Astrocyte (in vitro differentiated cells and primary cell): ENCODE results near the gene ST6GALNAC2. TPM values are rescaled to one million over a fixed set of nuclear protein-coding genes. Genes with fewer than 3 reads are reported as not detected.

Experiments
- DNase-seq: peaks from one replicate; pipeline ENCODE4 v3.0.0-alpha.2; 2010; ENCODE audit warnings: low read depth
- FAIRE-seq: peaks from 2 replicates; lab custom pipeline; 2011; peaks lifted over from hg19 to GRCh38; lab: Jason Lieb, UNC
- H2AFZ ChIP-seq: 2 replicates; pipeline ENCODE4 v1.6.0; 2012; ENCODE audit warnings: low read depth, low read length, inconsistent platforms
- H3K27ac ChIP-seq: 2 replicates; pipeline ENCODE4 v1.5.1; 2011; ENCODE audit warnings: low read depth, low read length, inconsistent platforms
- H3K27me3 ChIP-seq: 2 replicates; pipeline ENCODE4 v1.6.0; 2011; ENCODE audit warnings: low read length, inconsistent platforms; ENCODE audit not compliant: insufficient read depth
- H3K36me3 ChIP-seq: 2 replicates; pipeline ENCODE4 v1.5.1; 2011; ENCODE audit warnings: low read length, inconsistent platforms; ENCODE audit not compliant: insufficient read depth
- H3K4me1 ChIP-seq: 2 replicates; pipeline ENCODE4 v1.5.1; 2011; ENCODE audit warnings: low read length, inconsistent platforms; ENCODE audit not compliant: insufficient read depth
- H3K4me2 ChIP-seq: 2 replicates; pipeline ENCODE4 v1.6.0; 2012; ENCODE audit warnings: low read length, inconsistent platforms
- H3K4me3 ChIP-seq: 2 replicates; pipeline ENCODE4 v1.5.1; 2011; ENCODE audit warnings: low read depth, mild to moderate bottlenecking, low read length, inconsistent platforms; ENCODE audit not compliant: insufficient read depth
- H3K79me2 ChIP-seq: 2 replicates; pipeline ENCODE4 v1.6.0; 2012; ENCODE audit warnings: mild to moderate bottlenecking, low read length, inconsistent platforms; ENCODE audit not compliant: insufficient read depth
- H3K9ac ChIP-seq: 2 replicates; pipeline ENCODE4 v1.6.0; 2012; ENCODE audit warnings: mild to moderate bottlenecking, low read length, inconsistent platforms
- H3K9me3 ChIP-seq: 2 replicates; pipeline ENCODE4 v1.5.1; 2012; ENCODE audit warnings: low read depth, mild to moderate bottlenecking, low read length, inconsistent platforms; ENCODE audit not compliant: insufficient read depth
- H4K20me1 ChIP-seq: 2 replicates; pipeline ENCODE4 v1.6.0; 2012; ENCODE audit warnings: low read length, inconsistent platforms; ENCODE audit not compliant: insufficient read depth
- H3K27ac Mint-ChIP-seq: one replicate; pipeline ENCODE4 v1.8.0; 2021; ENCODE audit warnings: mild to moderate bottlenecking, mixed read lengths; ENCODE audit not compliant: unreplicated experiment
- H3K27me3 Mint-ChIP-seq: one replicate; pipeline ENCODE4 v1.8.0; 2021; ENCODE audit warnings: low read depth, mixed read lengths; ENCODE audit not compliant: unreplicated experiment
- H3K36me3 Mint-ChIP-seq: one replicate; pipeline ENCODE4 v1.8.0; 2021; ENCODE audit warnings: low read depth, mixed read lengths; ENCODE audit not compliant: unreplicated experiment
- H3K4me1 Mint-ChIP-seq: one replicate; pipeline ENCODE4 v1.8.0; 2021; ENCODE audit warnings: low read depth, mixed read lengths; ENCODE audit not compliant: unreplicated experiment
- H3K4me3 Mint-ChIP-seq: one replicate; pipeline ENCODE4 v1.8.0; 2021; ENCODE audit warnings: mild to moderate bottlenecking, moderate library complexity, mixed read lengths; ENCODE audit not compliant: unreplicated experiment
- H3K9me3 Mint-ChIP-seq: one replicate; pipeline ENCODE4 v1.8.0; 2021; ENCODE audit warnings: mild to moderate bottlenecking, mixed read lengths; ENCODE audit not compliant: unreplicated experiment
- CTCF ChIP-seq: IDR thresholded peaks from 2 replicates; pipeline ENCODE4 v1.5.1; 2011; ENCODE audit warnings: low read depth, mild to moderate bottlenecking, inconsistent platforms, low read length, moderate library complexity; ENCODE audit not compliant: insufficient read depth
- EZH2 ChIP-seq: IDR thresholded peaks from 2 replicates; pipeline ENCODE4 v1.6.1; 2012; ENCODE audit warnings: mild to moderate bottlenecking, low read length, inconsistent platforms; ENCODE audit not compliant: insufficient read depth
- total RNA-seq: library from RNA; stranded (reverse); gene quantifications from 2 replicates; pipeline ENCODE4 v1.2.1, GENCODE V29; 2021

Gene ST6GALNAC2
- total RNA-seq, 1 donor from 2014 or later, result 0.79 TPM

GRCh38 chr17:76574166-76574565 is 11.5 kb downstream of the ST6GALNAC2 start:
- no peak for TF ChIP-seq EZH2
- no peak for TF ChIP-seq CTCF
- Histone ChIP-seq H3K4me1 (peaks cover 4% of the 10 kb centered on the region), H3K27ac (no peak overlapping the region), H3K36me3 (no peaks in the 10 kb centered on the region), H4K20me1 (no peaks in the 10 kb centered on the region), H3K4me2 (no peak overlapping the region), H2AFZ (no peak overlapping the region), H3K9ac (no peak overlapping the region), H3K9me3 (no peaks in the 10 kb centered on the region), H3K27me3 (no peaks in the 10 kb centered on the region), H3K4me3 (no peak overlapping the region), H3K79me2 (no peaks in the 10 kb centered on the region)
- Mint-ChIP-seq H3K27me3 (peaks cover 12% of the 10 kb centered on the region), H3K27ac (no peak overlapping the region), H3K9me3 (no peaks in the 10 kb centered on the region), H3K4me1 (no peaks in the 10 kb centered on the region), H3K4me3 (no peak overlapping the region), H3K36me3 (peaks cover 3% of the 10 kb centered on the region)
- FAIRE-seq (no peak), DNase-seq (no peak)

GRCh38 chr17:76573096-76573495 is 12.6 kb downstream of the ST6GALNAC2 start:
- Histone ChIP-seq H3K4me2 (no peak overlapping the region), H3K36me3 (no peaks in the 10 kb centered on the region), H3K4me1 (peaks cover 4% of the 10 kb centered on the region), H3K27ac (no peak overlapping the region), H3K27me3 (no peaks in the 10 kb centered on the region), H3K79me2 (no peaks in the 10 kb centered on the region), H3K9ac (no peak overlapping the region), H4K20me1 (peaks cover 6% of the 10 kb centered on the region), H2AFZ (no peak overlapping the region), H3K4me3 (no peak overlapping the region), H3K9me3 (no peaks in the 10 kb centered on the region)
- TF ChIP-seq EZH2 (no peak), CTCF (no peak)
- Mint-ChIP-seq H3K9me3 (no peaks in the 10 kb centered on the region), H3K36me3 (peaks cover 3% of the 10 kb centered on the region), H3K4me3 (no peak overlapping the region), H3K27ac (no peak overlapping the region), H3K4me1 (no peaks in the 10 kb centered on the region), H3K27me3 (peaks cover 7% of the 10 kb centered on the region)
- FAIRE-seq, result no peak
- no peak for DNase-seq

GRCh38 chr17:76572201-76572910 is 13.3 kb downstream of the ST6GALNAC2 start:
- no peak for FAIRE-seq
- H3K9me3 Mint-ChIP-seq, result no peaks in the 10 kb centered on the region

More at GRCh38 chr17:76572201-76572910, 13.3 kb downstream of the ST6GALNAC2 start:
- H3K9me3 ChIP-seq, result no peaks in the 10 kb centered on the region
- no peak for TF ChIP-seq EZH2
- no peak for TF ChIP-seq CTCF
- Mint-ChIP-seq H3K27ac (no peak overlapping the region), H3K36me3 (peaks cover 3% of the 10 kb centered on the region), H3K4me1 (no peaks in the 10 kb centered on the region), H3K4me3 (no peak overlapping the region), H3K27me3 (peaks cover 7% of the 10 kb centered on the region)
- H3K27ac ChIP-seq, result no peak overlapping the region
- no peak overlapping the region for H2AFZ ChIP-seq
- H3K4me1 ChIP-seq, result peaks cover 4% of the 10 kb centered on the region
- DNase-seq, result no peak
- no peak overlapping the region for H3K4me2 ChIP-seq
- peaks cover 13% of the 10 kb centered on the region for H4K20me1 ChIP-seq
- no peaks in the 10 kb centered on the region for H3K79me2 ChIP-seq
- no peak overlapping the region for H3K9ac ChIP-seq
- H3K36me3 ChIP-seq, result no peaks in the 10 kb centered on the region
- no peaks in the 10 kb centered on the region for H3K27me3 ChIP-seq
- no peak overlapping the region for H3K4me3 ChIP-seq
